Measurements from ENCODE around the gene CD7.

DNA sequence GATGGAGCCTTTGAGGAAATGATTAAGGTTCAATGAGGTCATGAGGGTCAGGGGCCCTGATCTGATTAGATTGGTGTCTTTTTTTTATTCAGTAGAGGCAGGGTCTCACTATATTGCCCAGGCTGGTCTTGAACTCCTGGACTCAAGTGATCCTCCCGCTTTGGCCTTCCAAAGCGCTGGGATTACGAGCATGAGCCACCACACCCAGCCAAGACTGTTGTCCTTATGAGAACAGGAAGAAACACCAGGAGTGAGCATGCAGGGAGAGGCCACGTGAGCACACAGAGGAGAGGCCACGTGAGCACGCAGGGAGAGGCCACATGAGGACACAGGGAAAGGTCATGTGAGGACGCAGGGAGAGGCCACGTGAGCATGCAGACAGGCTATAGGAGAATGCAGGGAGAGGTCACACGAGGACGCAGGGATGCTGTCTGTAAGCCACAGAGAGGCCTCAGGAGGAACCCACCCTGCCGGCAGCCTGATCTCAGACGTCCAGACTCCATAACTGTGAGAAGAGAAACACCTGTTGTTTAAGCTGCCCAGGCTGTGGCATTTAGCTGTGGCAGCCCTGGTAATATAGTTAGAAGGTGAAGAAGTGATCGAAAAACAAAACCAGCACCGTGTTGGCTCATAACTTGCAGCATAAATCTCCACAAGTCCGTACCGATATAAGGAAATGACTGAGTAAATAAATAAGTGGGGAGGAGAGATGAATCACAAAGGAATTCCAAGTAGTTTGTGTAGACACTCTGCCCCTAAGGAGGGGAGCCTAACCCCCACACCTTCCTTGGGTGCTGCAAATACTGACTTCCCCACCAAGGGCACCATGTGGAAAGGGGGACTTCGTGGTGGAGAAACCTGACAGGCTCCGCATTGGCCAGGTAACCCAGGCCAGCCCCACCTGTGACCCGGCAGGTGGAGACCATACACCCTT lies 29.3 kb downstream of the CD7 start:
- TF ChIP-seq POLR2A (IDR thresholded peaks at IDR 0.05; ENCODE audit: low read depth, low read length) (no peak), POLR2AphosphoS5 (IDR thresholded peaks at IDR 0.05; ENCODE audit: low read depth, low read length) (no peak), POU2F2 (IDR thresholded peaks at IDR 0.05; ENCODE audit: low read depth, low read length) (no peak), TAF1 (IDR thresholded peaks at IDR 0.05; ENCODE audit: low read depth, low read length) (no peak), PAX5 (IDR thresholded peaks at IDR 0.05; ENCODE audit: insufficient read depth, low read length, severe bottlenecking) (no peak), SPI1 (IDR thresholded peaks at IDR 0.05; ENCODE audit: low read depth, low read length) (no peak)

Measured in GM12891 (cell line).